OCI-LY1 (cell line): ENCODE data around the gene E2F4.

Experiments
- EZH2 ChIP-seq: fragments of 200-600 bp; sonication (generic), shearing (Covaris generic); IDR thresholded peaks from 2 replicates; pipeline ENCODE4 v1.8.0; 2017; ENCODE audit warnings: borderline replicate concordance, mixed run types, mild to moderate bottlenecking, antibody characterized with exemption, low read length, moderate library complexity, mixed read lengths
- TF ChIP-seq, protein P1 (sequence below): fragments of 200-600 bp; sonication (generic), shearing (Covaris generic); IDR thresholded peaks from 2 replicates; pipeline ENCODE4 v1.5.1; 2017; ENCODE audit warnings: mild to moderate bottlenecking, antibody characterized with exemption, low read length, moderate library complexity, mixed read lengths

DNA sequence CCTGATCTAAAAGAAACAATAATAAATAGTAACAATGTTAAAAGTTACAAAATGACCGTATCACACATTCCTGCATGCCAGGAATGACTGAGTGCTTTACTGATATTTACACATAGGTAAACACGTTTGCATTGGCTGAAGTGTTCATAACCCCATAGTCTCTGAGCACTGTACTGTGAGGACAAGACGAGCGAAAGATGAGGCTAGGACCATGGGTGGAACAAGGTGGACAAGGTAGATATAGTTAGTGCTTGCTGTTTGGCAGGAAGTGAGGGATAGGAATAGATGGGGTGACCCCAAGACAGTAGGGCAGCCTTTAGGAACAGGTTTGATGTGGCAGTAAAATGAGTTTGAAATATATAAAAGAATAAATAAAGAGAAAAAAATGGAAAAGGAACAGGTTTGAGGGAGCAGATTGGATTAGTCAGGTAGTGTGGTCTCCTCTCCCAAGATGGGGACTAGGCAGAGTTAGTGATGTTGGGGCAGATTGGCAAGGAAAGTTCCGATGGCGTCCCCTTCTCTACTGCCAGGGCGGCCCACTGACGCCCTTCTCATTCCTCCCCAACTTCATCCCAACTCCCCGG lies 452 bp upstream of the E2F4 start:
- TF ChIP-seq, protein P1, sequence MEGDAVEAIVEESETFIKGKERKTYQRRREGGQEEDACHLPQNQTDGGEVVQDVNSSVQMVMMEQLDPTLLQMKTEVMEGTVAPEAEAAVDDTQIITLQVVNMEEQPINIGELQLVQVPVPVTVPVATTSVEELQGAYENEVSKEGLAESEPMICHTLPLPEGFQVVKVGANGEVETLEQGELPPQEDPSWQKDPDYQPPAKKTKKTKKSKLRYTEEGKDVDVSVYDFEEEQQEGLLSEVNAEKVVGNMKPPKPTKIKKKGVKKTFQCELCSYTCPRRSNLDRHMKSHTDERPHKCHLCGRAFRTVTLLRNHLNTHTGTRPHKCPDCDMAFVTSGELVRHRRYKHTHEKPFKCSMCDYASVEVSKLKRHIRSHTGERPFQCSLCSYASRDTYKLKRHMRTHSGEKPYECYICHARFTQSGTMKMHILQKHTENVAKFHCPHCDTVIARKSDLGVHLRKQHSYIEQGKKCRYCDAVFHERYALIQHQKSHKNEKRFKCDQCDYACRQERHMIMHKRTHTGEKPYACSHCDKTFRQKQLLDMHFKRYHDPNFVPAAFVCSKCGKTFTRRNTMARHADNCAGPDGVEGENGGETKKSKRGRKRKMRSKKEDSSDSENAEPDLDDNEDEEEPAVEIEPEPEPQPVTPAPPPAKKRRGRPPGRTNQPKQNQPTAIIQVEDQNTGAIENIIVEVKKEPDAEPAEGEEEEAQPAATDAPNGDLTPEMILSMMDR: no peak
- TF ChIP-seq EZH2: no peak
